Measurements from ENCODE around the gene CACNA1B. TPM values are rescaled to one million over a fixed set of nuclear protein-coding genes. Genes with fewer than 3 reads are reported as not detected.
"Not testable (repeated sequence)": the region's sequence is repeated elsewhere in the genome, so short reads cannot be mapped to it uniquely, and the experiment has no call there.

The CACNA1B gene
- total RNA-seq, 1 experiment from 2014 or later: 0.34 TPM

GRCh38 chr9:138129318-138129717, 251.7 kb downstream of the CACNA1B start:
- H3K36me3 ChIP-seq (ENCODE audit: insufficient read depth, low read length, poor library complexity, severe bottlenecking); H3K27ac ChIP-seq (ENCODE audit: low read depth, low read length, poor library complexity, severe bottlenecking); DNase-seq (ENCODE audit: low spot score); POLR2A ChIA-PET (ENCODE audit: low non-redundant PET); H3K27me3 ChIP-seq (replicated peaks; ENCODE audit: insufficient read depth, low read depth, low read length, poor library complexity); H3K4me3 ChIP-seq (ENCODE audit: low read depth, low read length, poor library complexity, severe bottlenecking); CTCF ChIA-PET; BruUV-seq (replicated peaks); intact Hi-C loops (cut with micrococcal nuclease; ENCODE audit: unreplicated experiment); H3K9me3 ChIP-seq (ENCODE audit: low read depth, low read length, poor library complexity, severe bottlenecking); H3K4me1 ChIP-seq (ENCODE audit: insufficient read depth, low read length, poor library complexity, severe bottlenecking): not testable (repeated sequence)

- H3K4me1 ChIP-seq (ENCODE audit: insufficient read depth, low read length, poor library complexity, severe bottlenecking); POLR2A ChIA-PET (ENCODE audit: low non-redundant PET); H3K27ac ChIP-seq (ENCODE audit: low read depth, low read length, poor library complexity, severe bottlenecking); CTCF ChIA-PET; BruUV-seq (replicated peaks); H3K36me3 ChIP-seq (ENCODE audit: insufficient read depth, low read length, poor library complexity, severe bottlenecking); H3K4me3 ChIP-seq (ENCODE audit: low read depth, low read length, poor library complexity, severe bottlenecking); H3K9me3 ChIP-seq (ENCODE audit: low read depth, low read length, poor library complexity, severe bottlenecking); intact Hi-C loops (cut with micrococcal nuclease; ENCODE audit: unreplicated experiment); DNase-seq (ENCODE audit: low spot score); H3K27me3 ChIP-seq (replicated peaks; ENCODE audit: insufficient read depth, low read depth, low read length, poor library complexity): not testable (repeated sequence)
Measured at GRCh38 chr9:138132946-138133705, 255.5 kb downstream of the CACNA1B start.

- H3K4me3 ChIP-seq (ENCODE audit: low read depth, low read length, poor library complexity, severe bottlenecking); H3K36me3 ChIP-seq (ENCODE audit: insufficient read depth, low read length, poor library complexity, severe bottlenecking); CTCF ChIA-PET; intact Hi-C loops (cut with micrococcal nuclease; ENCODE audit: unreplicated experiment); H3K27ac ChIP-seq (ENCODE audit: low read depth, low read length, poor library complexity, severe bottlenecking); BruUV-seq (replicated peaks); H3K4me1 ChIP-seq (ENCODE audit: insufficient read depth, low read length, poor library complexity, severe bottlenecking); DNase-seq (ENCODE audit: low spot score); H3K27me3 ChIP-seq (replicated peaks; ENCODE audit: insufficient read depth, low read depth, low read length, poor library complexity); POLR2A ChIA-PET (ENCODE audit: low non-redundant PET); H3K9me3 ChIP-seq (ENCODE audit: low read depth, low read length, poor library complexity, severe bottlenecking): not testable (repeated sequence)
Measured at GRCh38 chr9:138134581-138134980, 257.0 kb downstream of the CACNA1B start.

- DNase-seq (ENCODE audit: low spot score); intact Hi-C loops (cut with micrococcal nuclease; ENCODE audit: unreplicated experiment); H3K27me3 ChIP-seq (replicated peaks; ENCODE audit: insufficient read depth, low read depth, low read length, poor library complexity); H3K4me3 ChIP-seq (ENCODE audit: low read depth, low read length, poor library complexity, severe bottlenecking); H3K36me3 ChIP-seq (ENCODE audit: insufficient read depth, low read length, poor library complexity, severe bottlenecking); H3K27ac ChIP-seq (ENCODE audit: low read depth, low read length, poor library complexity, severe bottlenecking); H3K4me1 ChIP-seq (ENCODE audit: insufficient read depth, low read length, poor library complexity, severe bottlenecking); POLR2A ChIA-PET (ENCODE audit: low non-redundant PET); CTCF ChIA-PET; BruUV-seq (replicated peaks); H3K9me3 ChIP-seq (ENCODE audit: low read depth, low read length, poor library complexity, severe bottlenecking): not testable (repeated sequence)
Measured at GRCh38 chr9:138139096-138139495, 261.5 kb downstream of the CACNA1B start.

- H3K9me3 ChIP-seq (ENCODE audit: low read depth, low read length, poor library complexity, severe bottlenecking); intact Hi-C loops (cut with micrococcal nuclease; ENCODE audit: unreplicated experiment); POLR2A ChIA-PET (ENCODE audit: low non-redundant PET); CTCF ChIA-PET; BruUV-seq (replicated peaks); DNase-seq (ENCODE audit: low spot score); H3K36me3 ChIP-seq (ENCODE audit: insufficient read depth, low read length, poor library complexity, severe bottlenecking); H3K27me3 ChIP-seq (replicated peaks; ENCODE audit: insufficient read depth, low read depth, low read length, poor library complexity); H3K27ac ChIP-seq (ENCODE audit: low read depth, low read length, poor library complexity, severe bottlenecking); H3K4me1 ChIP-seq (ENCODE audit: insufficient read depth, low read length, poor library complexity, severe bottlenecking); H3K4me3 ChIP-seq (ENCODE audit: low read depth, low read length, poor library complexity, severe bottlenecking): not testable (repeated sequence)
Measured at GRCh38 chr9:138140980-138141379, 263.4 kb downstream of the CACNA1B start.

GRCh38 chr9:138142528-138143244, 265.1 kb downstream of the CACNA1B start:
- H3K27ac ChIP-seq (ENCODE audit: low read depth, low read length, poor library complexity, severe bottlenecking); H3K36me3 ChIP-seq (ENCODE audit: insufficient read depth, low read length, poor library complexity, severe bottlenecking); H3K4me1 ChIP-seq (ENCODE audit: insufficient read depth, low read length, poor library complexity, severe bottlenecking); CTCF ChIA-PET; BruUV-seq (replicated peaks); H3K27me3 ChIP-seq (replicated peaks; ENCODE audit: insufficient read depth, low read depth, low read length, poor library complexity); DNase-seq (ENCODE audit: low spot score); H3K9me3 ChIP-seq (ENCODE audit: low read depth, low read length, poor library complexity, severe bottlenecking); POLR2A ChIA-PET (ENCODE audit: low non-redundant PET); H3K4me3 ChIP-seq (ENCODE audit: low read depth, low read length, poor library complexity, severe bottlenecking); intact Hi-C loops (cut with micrococcal nuclease; ENCODE audit: unreplicated experiment): not testable (repeated sequence)

- H3K4me3 ChIP-seq (ENCODE audit: low read depth, low read length, poor library complexity, severe bottlenecking); DNase-seq (ENCODE audit: low spot score); intact Hi-C loops (cut with micrococcal nuclease; ENCODE audit: unreplicated experiment); H3K4me1 ChIP-seq (ENCODE audit: insufficient read depth, low read length, poor library complexity, severe bottlenecking); H3K27ac ChIP-seq (ENCODE audit: low read depth, low read length, poor library complexity, severe bottlenecking); H3K27me3 ChIP-seq (replicated peaks; ENCODE audit: insufficient read depth, low read depth, low read length, poor library complexity); H3K9me3 ChIP-seq (ENCODE audit: low read depth, low read length, poor library complexity, severe bottlenecking); POLR2A ChIA-PET (ENCODE audit: low non-redundant PET); CTCF ChIA-PET; BruUV-seq (replicated peaks); H3K36me3 ChIP-seq (ENCODE audit: insufficient read depth, low read length, poor library complexity, severe bottlenecking): not testable (repeated sequence)
Measured at GRCh38 chr9:138143491-138143890, 265.9 kb downstream of the CACNA1B start.
